Lower lobe of right lung (tissue), 2 donors: Measurements from ENCODE around the gene MAPRE2. TPM values are rescaled to one million over a fixed set of nuclear protein-coding genes. Genes with fewer than 3 reads are reported as not detected.

ENCODE experiments used
- ATAC-seq, 2 donors: fragments of 200-7000 bp; cut with Tn5 transposase; one replicate each; pipeline ENCODE4 v1.9.1; 2020 to 2022; ENCODE audit warnings: mild to moderate bottlenecking in 2 of 2, moderate library complexity in 2 of 2
- DNase-seq: peaks from one replicate; pipeline ENCODE4 v3.0.0-alpha.2; 2020
- H3K27ac ChIP-seq: fragments of 200-600 bp; one replicate; pipeline ENCODE4 v1.8.0; 2022
- H3K27me3 ChIP-seq: fragments of 200-600 bp; one replicate; pipeline ENCODE4 v1.8.0; 2022; ENCODE audit warnings: low read depth
- H3K36me3 ChIP-seq: fragments of 200-600 bp; one replicate; pipeline ENCODE4 v1.8.0; 2022; ENCODE audit warnings: mild to moderate bottlenecking
- H3K4me1 ChIP-seq: fragments of 200-600 bp; one replicate; pipeline ENCODE4 v1.8.0; 2022
- H3K4me3 ChIP-seq: fragments of 200-600 bp; one replicate; pipeline ENCODE4 v1.8.0; 2022; ENCODE audit warnings: mild to moderate bottlenecking
- H3K9me3 ChIP-seq: fragments of 200-600 bp; one replicate; pipeline ENCODE4 v1.8.0; 2022
- CTCF ChIP-seq: fragments of 200-600 bp; IDR thresholded peaks from one replicate; pipeline ENCODE4 v1.8.0; 2022; ENCODE audit warnings: antibody characterized with exemption, mild to moderate bottlenecking
- intact Hi-C: fragments of 100-400 bp; cut with DNase I; formaldehyde crosslinking; loops from one replicate; pipeline ENCODE4 v1.11.0; 2022
- total RNA-seq: library from RNA; stranded (reverse); fragmentation: NEBNext Ultra II Directional; extraction: Animal tissue kit (Norgen Biotek cat#: 25700); gene quantifications from one replicate; pipeline ENCODE4 v1.2.1, GENCODE V29; 2021
- donor health status: DM: no; HTN: yes; CAD: no; lungs with severe emphysema.

Gene MAPRE2
- total RNA-seq, 1 donor from 2014 or later, result 33.8 TPM

GRCh38 chr18:35191698-35192025, 150.4 kb downstream of the MAPRE2 start:
- TF ChIP-seq CTCF, result no peak
- ATAC-seq, result no peak

DNA sequence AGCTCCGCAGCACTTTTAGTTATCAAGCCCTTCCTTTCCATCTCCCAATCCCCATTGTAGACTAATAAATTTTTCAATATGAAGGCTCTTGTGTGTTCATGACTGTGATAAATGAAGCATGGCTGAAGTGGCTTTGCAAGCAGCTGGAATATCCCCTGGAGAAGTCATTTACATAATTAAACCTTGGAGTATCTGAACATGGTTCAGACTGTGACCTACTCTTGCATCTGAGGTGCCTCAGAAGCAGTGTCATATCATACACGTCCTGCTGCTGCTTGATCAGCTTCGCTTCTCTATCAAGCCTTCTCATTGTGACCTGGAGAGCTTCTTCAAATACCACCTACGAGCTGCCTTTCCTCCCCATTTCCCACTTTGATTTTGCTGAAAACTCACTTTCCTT, 151.2 kb downstream of the MAPRE2 start:
- Histone ChIP-seq H3K27me3 (no peaks in the 10 kb centered on the region), H3K36me3 (no peaks in the 10 kb centered on the region), H3K27ac (no peak overlapping the region), H3K9me3 (no peaks in the 10 kb centered on the region), H3K4me1 (no peaks in the 10 kb centered on the region), H3K4me3 (no peak overlapping the region)
- ATAC-seq (no peak), DNase-seq (no peak)
- TF ChIP-seq CTCF, result no peak
- intact Hi-C loops, result no loop called here

More at GRCh38 chr18:35191698-35192025, 150.4 kb downstream of the MAPRE2 start:
- no peaks in the 10 kb centered on the region for H3K27me3 ChIP-seq
- no peaks in the 10 kb centered on the region for H3K9me3 ChIP-seq
- H3K27ac ChIP-seq, result no peak overlapping the region
- intact Hi-C loops, result no loop called here
- DNase-seq, result no peak
- H3K4me3 ChIP-seq, result no peak overlapping the region
- no peaks in the 10 kb centered on the region for H3K4me1 ChIP-seq
- no peaks in the 10 kb centered on the region for H3K36me3 ChIP-seq

Other genes with a start within 250 kb of the MAPRE2 start
- 33.1 TPM for gene ZNF397, start 199.6 kb downstream of the MAPRE2 start, total RNA-seq
- 18.8 TPM for gene ZSCAN30, start 248.8 kb downstream of the MAPRE2 start, total RNA-seq